ENCODE data around the gene MAP3K2. TPM values are rescaled to one million over a fixed set of nuclear protein-coding genes. Genes with fewer than 3 reads are reported as not detected.

MAP3K2 gene
- total and polyA plus RNA-seq, 2 donors: 16.5 to 31.3 TPM

DNA sequence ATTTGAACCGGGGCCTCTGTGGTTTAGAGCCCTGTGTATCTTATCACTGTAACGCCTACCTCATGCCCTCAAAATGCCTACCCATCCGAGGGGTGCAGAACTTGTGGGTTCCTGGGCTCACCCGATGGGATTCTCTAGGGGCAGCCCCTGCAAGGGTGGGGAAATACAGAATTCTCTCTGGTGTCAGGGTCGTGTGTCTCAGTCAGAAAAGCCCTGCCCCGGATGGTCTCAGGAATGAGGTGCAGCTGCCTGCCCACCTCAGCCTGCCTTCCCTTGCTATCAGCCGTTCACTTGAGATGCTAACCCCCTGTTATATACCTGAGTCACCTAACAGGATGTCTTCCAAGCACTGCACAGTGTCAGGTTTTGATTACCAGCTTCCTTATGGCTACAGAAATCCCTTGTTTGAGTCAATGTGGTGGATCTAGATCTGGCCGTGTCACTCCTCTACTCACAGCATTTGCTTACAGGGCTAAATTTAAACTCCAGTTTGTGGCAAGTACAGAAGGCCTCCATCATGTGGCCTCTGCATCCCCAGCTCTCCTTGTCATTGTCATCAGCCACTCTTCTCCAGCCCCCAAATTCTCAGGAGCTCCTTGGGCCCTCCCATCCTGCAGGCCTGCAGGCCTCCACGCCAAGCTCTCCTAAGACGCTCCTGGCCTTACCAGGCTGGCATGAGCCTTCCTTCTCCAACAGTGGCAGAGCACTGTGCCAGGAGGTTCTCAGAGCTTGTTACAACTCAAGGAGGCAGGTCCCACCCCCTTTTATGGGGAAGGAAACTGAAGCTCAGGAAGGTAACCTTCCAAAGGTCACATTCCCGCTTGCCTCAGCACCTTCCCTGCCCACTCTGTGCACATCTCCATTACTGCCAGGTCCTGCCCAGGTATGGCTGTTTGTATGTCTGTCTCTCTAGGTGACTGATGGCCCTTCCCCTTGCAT is 14.3 kb upstream of the MAP3K2 start:
- H3K9me3 ChIP-seq (ENCODE audit: control insufficient read depth in 2 of 2, insufficient read depth in 1 of 2, low read length in 1 of 2): no peaks in the 10 kb centered on the region
- H3K36me3 ChIP-seq (ENCODE audit: control insufficient read depth in 2 of 2, insufficient read depth in 2 of 2, low read length in 1 of 2): no peaks in the 10 kb centered on the region
- peak overlapping the region in 1 of 2 donors; percentile 1 for H3K27ac ChIP-seq (ENCODE audit: low read depth in 1 of 2, low read length in 1 of 2)
- no peak for DNase-seq (ENCODE audit: low read depth in 6 of 9, low spot score in 9 of 9)
- H3K4me3 ChIP-seq (ENCODE audit: low read length in 2 of 2): no peak overlapping the region
- H3K4me1 ChIP-seq (ENCODE audit: control insufficient read depth in 2 of 2, insufficient read depth in 2 of 2, low read length in 2 of 2): peaks cover 0 to 13% of the 10 kb centered on the region in 2 donors
- WGBS: 91% methylated on average over 11 of the region's 11 CpGs
- H3K27me3 ChIP-seq (ENCODE audit: control insufficient read depth in 2 of 2, insufficient read depth in 1 of 2, low read length in 1 of 2): no peaks in the 10 kb centered on the region

DNA sequence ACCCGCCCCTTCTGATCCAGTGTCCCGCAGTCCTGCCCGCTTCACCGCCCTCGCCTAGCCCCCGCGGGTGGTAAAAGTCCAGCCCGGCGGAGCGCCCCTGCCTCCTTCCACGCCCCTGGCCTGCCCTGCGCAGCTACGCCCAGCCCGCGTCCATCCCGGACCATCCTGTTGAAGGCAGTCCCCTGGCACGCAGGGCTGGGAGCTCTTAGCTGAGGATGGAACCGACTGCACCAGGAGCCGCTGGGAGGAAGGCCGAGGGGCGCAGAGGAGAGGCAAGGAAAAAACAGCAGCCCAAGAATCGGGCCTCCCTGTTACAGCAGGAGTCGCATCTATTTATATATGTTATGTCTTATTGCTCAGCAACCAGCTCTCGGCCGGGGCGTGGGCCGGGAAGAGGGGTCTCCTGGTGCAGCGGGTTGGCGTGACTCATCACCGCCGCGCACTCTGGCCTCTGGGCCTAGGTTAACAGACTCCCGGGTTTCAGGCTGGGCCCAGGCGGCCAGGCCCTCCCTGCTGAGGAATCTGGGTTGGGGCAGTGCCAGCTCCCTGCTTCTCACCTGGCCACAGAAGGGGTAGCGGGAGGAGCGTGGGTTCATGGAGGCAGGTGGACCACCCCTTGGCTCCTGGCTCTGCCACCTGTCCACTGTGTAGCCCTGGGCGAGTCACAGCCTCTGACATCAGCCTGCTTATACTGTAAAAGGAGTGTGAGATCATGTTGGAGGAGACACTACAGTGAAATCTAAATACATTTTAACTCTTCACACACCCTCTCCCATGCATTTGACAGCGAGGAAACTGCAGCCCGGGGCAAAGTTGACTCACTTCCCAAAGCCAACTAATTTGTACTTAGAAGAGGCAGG is 13.4 kb upstream of the MAP3K2 start:
- H3K27me3 ChIP-seq (ENCODE audit: control insufficient read depth in 2 of 2, insufficient read depth in 1 of 2, low read length in 1 of 2): no peaks in the 10 kb centered on the region
- H3K4me3 ChIP-seq (ENCODE audit: low read length in 2 of 2): no peak overlapping the region
- peak overlapping the region in 1 of 2 donors; percentile 1 for H3K27ac ChIP-seq (ENCODE audit: low read depth in 1 of 2, low read length in 1 of 2)
- no peaks in the 10 kb centered on the region for H3K9me3 ChIP-seq (ENCODE audit: control insufficient read depth in 2 of 2, insufficient read depth in 1 of 2, low read length in 1 of 2)
- H3K36me3 ChIP-seq (ENCODE audit: control insufficient read depth in 2 of 2, insufficient read depth in 2 of 2, low read length in 1 of 2): no peaks in the 10 kb centered on the region
- no peak for DNase-seq (ENCODE audit: low read depth in 6 of 9, low spot score in 9 of 9)
- peaks cover 0 to 13% of the 10 kb centered on the region in 2 donors for H3K4me1 ChIP-seq (ENCODE audit: control insufficient read depth in 2 of 2, insufficient read depth in 2 of 2, low read length in 2 of 2)
- WGBS: 93% methylated on average over 39 of the region's 39 CpGs

GRCh38 chr2:127400533-127400896 is 12.7 kb upstream of the MAP3K2 start:
- 97% methylated on average over 9 of the region's 9 CpGs for WGBS
- DNase-seq (ENCODE audit: low read depth in 6 of 9, low spot score in 9 of 9): no peak

DNA sequence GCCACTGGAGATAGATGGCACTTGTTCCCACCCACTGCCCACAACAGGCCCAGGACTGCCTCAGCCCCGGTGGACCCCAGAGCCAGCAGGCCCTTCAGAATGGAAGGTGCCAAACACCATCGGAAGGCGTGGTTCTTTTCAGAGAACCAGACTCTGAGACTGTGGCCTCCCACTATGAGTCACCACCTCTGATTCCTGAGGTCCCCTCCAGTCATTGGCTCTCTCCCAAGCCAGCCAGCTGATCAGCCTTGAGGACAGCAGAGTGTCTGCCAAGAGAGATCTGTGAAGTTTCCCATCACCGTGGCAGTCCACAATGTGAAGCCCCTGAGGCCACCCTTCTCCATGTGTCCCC is 10.4 kb upstream of the MAP3K2 start:
- 71% methylated on average over 4 of the region's 4 CpGs for WGBS
- Histone ChIP-seq H3K9me3 (ENCODE audit: control insufficient read depth in 2 of 2, insufficient read depth in 1 of 2, low read length in 1 of 2) (peaks cover 0 to 1% of the 10 kb centered on the region in 2 donors), H3K4me3 (ENCODE audit: low read length in 2 of 2) (no peak overlapping the region), H3K4me1 (ENCODE audit: control insufficient read depth in 2 of 2, insufficient read depth in 2 of 2, low read length in 2 of 2) (peaks cover 0 to 10% of the 10 kb centered on the region in 2 donors), H3K27ac (ENCODE audit: low read depth in 1 of 2, low read length in 1 of 2) (no peak overlapping the region), H3K27me3 (ENCODE audit: control insufficient read depth in 2 of 2, insufficient read depth in 1 of 2, low read length in 1 of 2) (no peaks in the 10 kb centered on the region), H3K36me3 (ENCODE audit: control insufficient read depth in 2 of 2, insufficient read depth in 2 of 2, low read length in 1 of 2) (no peaks in the 10 kb centered on the region)
- no peak for DNase-seq (ENCODE audit: low read depth in 6 of 9, low spot score in 9 of 9)

More at GRCh38 chr2:127400533-127400896, 12.7 kb upstream of the MAP3K2 start:
- no peak overlapping the region for H3K27ac ChIP-seq (ENCODE audit: low read depth in 1 of 2, low read length in 1 of 2)
- no peaks in the 10 kb centered on the region for H3K36me3 ChIP-seq (ENCODE audit: control insufficient read depth in 2 of 2, insufficient read depth in 2 of 2, low read length in 1 of 2)
- no peaks in the 10 kb centered on the region for H3K9me3 ChIP-seq (ENCODE audit: control insufficient read depth in 2 of 2, insufficient read depth in 1 of 2, low read length in 1 of 2)
- no peaks in the 10 kb centered on the region for H3K27me3 ChIP-seq (ENCODE audit: control insufficient read depth in 2 of 2, insufficient read depth in 1 of 2, low read length in 1 of 2)
- peaks cover 0 to 13% of the 10 kb centered on the region in 2 donors for H3K4me1 ChIP-seq (ENCODE audit: control insufficient read depth in 2 of 2, insufficient read depth in 2 of 2, low read length in 2 of 2)
- no peak overlapping the region for H3K4me3 ChIP-seq (ENCODE audit: low read length in 2 of 2)

- H3K27me3 ChIP-seq (ENCODE audit: control insufficient read depth in 2 of 2, insufficient read depth in 1 of 2, low read length in 1 of 2): no peaks in the 10 kb centered on the region
- no peaks in the 10 kb centered on the region for H3K36me3 ChIP-seq (ENCODE audit: control insufficient read depth in 2 of 2, insufficient read depth in 2 of 2, low read length in 1 of 2)
- H3K9me3 ChIP-seq (ENCODE audit: control insufficient read depth in 2 of 2, insufficient read depth in 1 of 2, low read length in 1 of 2): peaks cover 0 to 1% of the 10 kb centered on the region in 2 donors
- H3K4me1 ChIP-seq (ENCODE audit: control insufficient read depth in 2 of 2, insufficient read depth in 2 of 2, low read length in 2 of 2): peaks cover 0 to 12% of the 10 kb centered on the region in 2 donors
- no peak for DNase-seq (ENCODE audit: low read depth in 6 of 9, low spot score in 9 of 9)
- H3K27ac ChIP-seq (ENCODE audit: low read depth in 1 of 2, low read length in 1 of 2): no peak overlapping the region
- 98% methylated on average over 9 of the region's 9 CpGs for WGBS
- no peak overlapping the region for H3K4me3 ChIP-seq (ENCODE audit: low read length in 2 of 2)
These were observed 9.9 kb upstream of the MAP3K2 start for GRCh38 chr2:127397568-127398238.

DNA sequence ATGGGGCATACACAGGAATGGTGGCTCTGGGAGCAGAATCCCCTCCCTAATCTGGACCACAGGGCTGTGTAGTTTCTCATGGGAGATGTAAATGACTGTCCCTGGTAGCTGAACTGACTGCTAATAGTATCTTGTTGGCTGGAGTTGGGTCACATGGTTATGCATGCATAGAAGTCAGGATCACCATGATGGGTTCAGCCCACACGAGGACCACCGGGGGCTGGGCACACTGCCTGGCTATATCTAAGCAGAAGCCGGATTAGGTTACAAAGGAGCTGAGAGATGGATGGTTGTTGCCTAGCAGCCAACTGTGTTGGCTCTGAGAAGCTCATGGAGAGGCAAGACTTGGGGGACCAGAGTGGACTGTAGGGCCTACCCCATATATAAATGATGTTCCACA is 6.7 kb upstream of the MAP3K2 start:
- Histone ChIP-seq H3K27ac (ENCODE audit: low read depth in 1 of 2, low read length in 1 of 2) (no peak overlapping the region), H3K9me3 (ENCODE audit: control insufficient read depth in 2 of 2, insufficient read depth in 1 of 2, low read length in 1 of 2) (peaks cover 0 to 1% of the 10 kb centered on the region in 2 donors), H3K27me3 (ENCODE audit: control insufficient read depth in 2 of 2, insufficient read depth in 1 of 2, low read length in 1 of 2) (no peaks in the 10 kb centered on the region), H3K4me1 (ENCODE audit: control insufficient read depth in 2 of 2, insufficient read depth in 2 of 2, low read length in 2 of 2) (peaks cover 11 to 24% of the 10 kb centered on the region in 2 donors), H3K36me3 (ENCODE audit: control insufficient read depth in 2 of 2, insufficient read depth in 2 of 2, low read length in 1 of 2) (no peaks in the 10 kb centered on the region), H3K4me3 (ENCODE audit: low read length in 2 of 2) (no peak overlapping the region)
- WGBS: 93% methylated on average over 3 of the region's 3 CpGs
- no peak for DNase-seq (ENCODE audit: low read depth in 6 of 9, low spot score in 9 of 9)

DNA sequence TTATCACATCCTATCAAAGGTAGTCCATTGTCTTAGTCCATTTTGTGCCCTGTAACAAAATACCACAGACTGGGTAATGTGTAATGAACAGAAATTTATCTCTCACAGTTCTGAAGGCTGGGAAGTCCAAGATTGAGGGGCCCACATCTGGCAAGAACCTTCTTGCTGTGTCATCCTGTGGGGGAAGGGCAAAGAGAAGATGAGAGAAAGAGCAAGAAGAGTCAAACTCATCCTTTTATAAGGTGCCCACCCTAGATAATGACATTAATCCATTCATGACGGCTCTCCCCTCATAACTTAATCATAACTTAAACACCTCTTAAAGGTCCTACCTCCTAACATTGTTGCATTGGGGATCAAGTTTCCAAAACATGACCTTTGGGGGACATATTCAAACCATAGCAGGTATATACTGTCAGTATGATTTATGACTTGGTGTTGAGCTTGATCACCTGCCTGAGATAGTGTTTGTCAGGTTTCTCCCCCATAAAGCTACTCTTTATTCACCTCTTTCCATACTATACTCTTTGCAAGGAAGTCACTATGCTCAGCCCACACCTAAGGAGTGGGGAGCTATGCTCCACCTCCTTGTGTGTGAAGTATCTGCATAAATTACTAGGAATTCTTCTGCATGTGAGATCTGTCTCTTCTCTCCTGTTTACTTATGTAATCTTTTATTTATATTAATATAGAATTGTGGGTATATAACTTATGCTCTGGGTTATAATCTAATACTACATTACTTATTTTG is 5.2 kb upstream of the MAP3K2 start:
- Histone ChIP-seq H3K4me1 (ENCODE audit: control insufficient read depth in 2 of 2, insufficient read depth in 2 of 2, low read length in 2 of 2) (peaks cover 15 to 37% of the 10 kb centered on the region in 2 donors), H3K27ac (ENCODE audit: low read depth in 1 of 2, low read length in 1 of 2) (no peak overlapping the region), H3K27me3 (ENCODE audit: control insufficient read depth in 2 of 2, insufficient read depth in 1 of 2, low read length in 1 of 2) (no peaks in the 10 kb centered on the region), H3K36me3 (ENCODE audit: control insufficient read depth in 2 of 2, insufficient read depth in 2 of 2, low read length in 1 of 2) (no peaks in the 10 kb centered on the region), H3K4me3 (ENCODE audit: low read length in 2 of 2) (no peak overlapping the region), H3K9me3 (ENCODE audit: control insufficient read depth in 2 of 2, insufficient read depth in 1 of 2, low read length in 1 of 2) (peaks cover 0 to 1% of the 10 kb centered on the region in 2 donors)
- 100% methylated on average over 1 of the region's 1 CpG for WGBS
- DNase-seq (ENCODE audit: low read depth in 6 of 9, low spot score in 9 of 9): no peak

- Histone ChIP-seq H3K36me3 (ENCODE audit: control insufficient read depth in 2 of 2, insufficient read depth in 2 of 2, low read length in 1 of 2) (no peaks in the 10 kb centered on the region), H3K9me3 (ENCODE audit: control insufficient read depth in 2 of 2, insufficient read depth in 1 of 2, low read length in 1 of 2) (peaks cover 0 to 1% of the 10 kb centered on the region in 2 donors), H3K27me3 (ENCODE audit: control insufficient read depth in 2 of 2, insufficient read depth in 1 of 2, low read length in 1 of 2) (no peaks in the 10 kb centered on the region), H3K4me1 (ENCODE audit: control insufficient read depth in 2 of 2, insufficient read depth in 2 of 2, low read length in 2 of 2) (peaks cover 15 to 35% of the 10 kb centered on the region in 2 donors), H3K27ac (ENCODE audit: low read depth in 1 of 2, low read length in 1 of 2) (no peak overlapping the region), H3K4me3 (ENCODE audit: low read length in 2 of 2) (no peak overlapping the region)
- 98% methylated on average over 2 of the region's 2 CpGs for WGBS
- no peak for DNase-seq (ENCODE audit: low read depth in 6 of 9, low spot score in 9 of 9)
These were observed 4.5 kb upstream of the MAP3K2 start for GRCh38 chr2:127392133-127392827.
